Testis (tissue), 2 donors: ENCODE data around the gene LCN10.

Experiments used
- CTCF ChIP-seq, 3 experiments: fragments of 450-650 bp in 2 of 3; fragments of 200-600 bp in 1 of 3; sonication (generic) in 1 of 3; IDR thresholded peaks; one replicate each; pipeline ENCODE4 v1.5.1; 2016 to 2019; ENCODE audit warnings: antibody characterized with exemption in 3 of 3, mild to moderate bottlenecking in 2 of 3, moderate library complexity in 1 of 3
- POLR2A ChIP-seq: fragments of 450-650 bp; IDR thresholded peaks from one replicate; pipeline ENCODE4 v1.6.1; 2017; ENCODE audit warnings: antibody characterized with exemption, mild to moderate bottlenecking, moderate library complexity

- TF ChIP-seq CTCF (IDR thresholded peaks at IDR 0.05) (no peak), POLR2A (no peak)
Observed at GRCh38 chr9:136724772-136725171, 18.0 kb downstream of the LCN10 start.
